Body of pancreas (tissue), 4 donors: ENCODE measurements around the gene ZBTB21. TPM values are rescaled to one million over a fixed set of nuclear protein-coding genes. Genes with fewer than 3 reads are reported as not detected.

Source experiments
- ATAC-seq: fragments of 150-250 bp; one replicate; pipeline ENCODE4 v1.9.1; 2016
- DNase-seq, 4 donors: peaks; one replicate each; pipeline ENCODE4 v3.0.0-alpha.2; 2019
- H3K27ac ChIP-seq, 4 donors: fragments of 200-600 bp; sonication (generic); 1 replicate in 3 of 4; 2 replicates in 1 of 4; pipeline versions ENCODE4 v1.5.1 to v1.6.1; 2016 to 2019; ENCODE audit warnings: mild to moderate bottlenecking in 1 of 4, mixed read lengths in 1 of 4, moderate library complexity in 1 of 4
- H3K27me3 ChIP-seq, 2 donors: fragments of 200-600 bp; sonication (generic); one replicate each; pipeline ENCODE4 v1.6.0; 2016; ENCODE audit warnings: mild to moderate bottlenecking in 1 of 2
- H3K36me3 ChIP-seq, 2 donors: fragments of 200-600 bp; sonication (generic); replicated peaks in 1 of 2; 2 replicates each; pipeline ENCODE4 v1.5.1; 2016; ENCODE audit warnings: low read depth in 2 of 2; ENCODE audit not compliant: insufficient read depth in 1 of 2
- H3K4me1 ChIP-seq: fragments of 200-600 bp; sonication (generic); one replicate; pipeline ENCODE4 v1.6.0; 2016
- H3K4me3 ChIP-seq, 2 donors: fragments of 200-600 bp; sonication (generic); 1 replicate in 1 of 2; 2 replicates in 1 of 2; pipeline ENCODE4 v1.5.1; 2016 to 2019
- H3K9me3 ChIP-seq, 3 donors: fragments of 200-600 bp; sonication (generic); 1 replicate in 2 of 3; 2 replicates in 1 of 3; pipeline ENCODE4 v1.5.1; 2016
- CTCF ChIP-seq, 7 experiments: fragments of 450-650 bp in 4 of 7; fragments of 200-600 bp in 3 of 7; sonication (generic) in 3 of 7; IDR thresholded peaks; one replicate each; pipeline ENCODE4 v1.5.1; 2016 to 2019; ENCODE audit warnings: antibody characterized with exemption in 7 of 7
- POLR2A ChIP-seq, 3 donors: fragments of 450-650 bp; IDR thresholded peaks; one replicate each; pipeline ENCODE4 v1.6.1; 2016; ENCODE audit warnings: antibody characterized with exemption in 3 of 3, mild to moderate bottlenecking in 2 of 3
- WGBS, 2 donors: methylation state at CpG; one replicate each; pipeline ENCODE4 v1.1.5; 2017; 5-methylcytosine and 5-hydroxymethylcytosine counted together
- intact Hi-C: fragments of 100-400 bp; cut with DNase I; formaldehyde crosslinking; loops from one replicate; pipeline ENCODE4 v1.15.1; 2023
- total RNA-seq, 2 donors: library from RNA; depleted of rRNA; stranded (reverse); fragments of >200 nt; gene quantifications; one replicate each; pipeline ENCODE4 v1.1.0, GENCODE V29; 2016

ZBTB21 gene
- total RNA-seq, 2 donors from 2014 or later: 4.2 to 10.2 TPM

GRCh38 chr21:42004406-42005199, 5.6 kb downstream of the ZBTB21 start:
- H3K36me3 ChIP-seq: no peaks in the 10 kb centered on the region
- H3K27ac ChIP-seq: no peak overlapping the region
- H3K27me3 ChIP-seq: no peaks in the 10 kb centered on the region
- no peak for ATAC-seq
- TF ChIP-seq POLR2A (IDR thresholded peaks at IDR 0.05): no peak
- peaks cover 8% of the 10 kb centered on the region for H3K4me1 ChIP-seq
- no peak overlapping the region for H3K4me3 ChIP-seq
- intact Hi-C loops: loop anchor here (10.0 kb wide), 1 partner anchor 50 kb away; the partner anchor contains the start of gene C2CD2
- no peaks in the 10 kb centered on the region for H3K9me3 ChIP-seq
- WGBS, 2 donors: 77 to 84% methylated on average over 5 of the region's 5 CpGs
- no peak for DNase-seq

- H3K9me3 ChIP-seq: no peaks in the 10 kb centered on the region
- intact Hi-C loops: loop anchor here (10.0 kb wide), 1 partner anchor 48 kb away; the partner anchor contains the start of gene C2CD2
- H3K36me3 ChIP-seq: no peaks in the 10 kb centered on the region
- no peaks in the 10 kb centered on the region for H3K27me3 ChIP-seq
- no peak for DNase-seq
- no peak overlapping the region for H3K4me3 ChIP-seq
- no peak overlapping the region for H3K27ac ChIP-seq
- TF ChIP-seq POLR2A (IDR thresholded peaks at IDR 0.05) (no peak), CTCF (IDR thresholded peaks at IDR 0.05) (no peak)
- 75 to 84% methylated on average over 4 of the region's 4 CpGs for WGBS, 2 donors
- no peaks in the 10 kb centered on the region for H3K4me1 ChIP-seq
- no peak for ATAC-seq
These were observed 7.1 kb downstream of the ZBTB21 start for GRCh38 chr21:42003051-42003461.

GRCh38 chr21:42002421-42002958, 7.7 kb downstream of the ZBTB21 start:
- DNase-seq (no peak), ATAC-seq (no peak)
- Histone ChIP-seq H3K27me3 (no peaks in the 10 kb centered on the region), H3K36me3 (no peaks in the 10 kb centered on the region), H3K27ac (no peak overlapping the region), H3K9me3 (no peaks in the 10 kb centered on the region), H3K4me3 (no peak overlapping the region), H3K4me1 (no peaks in the 10 kb centered on the region)
- TF ChIP-seq CTCF (IDR thresholded peaks at IDR 0.05): no peak
- no peak for TF ChIP-seq POLR2A (IDR thresholded peaks at IDR 0.05)
- WGBS, 2 donors: 77% methylated on average over 14 of the region's 14 CpGs
- intact Hi-C loops: loop anchor here (10.0 kb wide), 1 partner anchor 48 kb away; the partner anchor contains the start of gene C2CD2

GRCh38 chr21:42001781-42002180, 8.4 kb downstream of the ZBTB21 start:
- no peaks in the 10 kb centered on the region for H3K36me3 ChIP-seq
- no peak for DNase-seq
- no peak overlapping the region for H3K4me3 ChIP-seq
- no peaks in the 10 kb centered on the region for H3K4me1 ChIP-seq
- no peaks in the 10 kb centered on the region for H3K27me3 ChIP-seq
- ATAC-seq: no peak
- TF ChIP-seq CTCF (IDR thresholded peaks at IDR 0.05) (no peak), POLR2A (IDR thresholded peaks at IDR 0.05) (no peak)
- intact Hi-C loops: loop anchor here (10.0 kb wide), 1 partner anchor 47 kb away; the partner anchor contains the start of gene C2CD2
- WGBS, 2 donors: 82 to 86% methylated on average over 2 of the region's 2 CpGs
- H3K9me3 ChIP-seq: no peaks in the 10 kb centered on the region
- no peak overlapping the region for H3K27ac ChIP-seq

GRCh38 chr21:42000908-42001307, 9.3 kb downstream of the ZBTB21 start:
- H3K36me3 ChIP-seq: no peaks in the 10 kb centered on the region
- no peaks in the 10 kb centered on the region for H3K9me3 ChIP-seq
- H3K4me1 ChIP-seq: no peaks in the 10 kb centered on the region
- intact Hi-C loops: loop anchor here (10.0 kb wide), 1 partner anchor 46 kb away; the partner anchor contains the start of gene C2CD2
- no peak for DNase-seq
- H3K27ac ChIP-seq: no peak overlapping the region
- no peak overlapping the region for H3K4me3 ChIP-seq
- 89 to 92% methylated on average over 4 of the region's 4 CpGs for WGBS, 2 donors
- H3K27me3 ChIP-seq: no peaks in the 10 kb centered on the region
- no peak for TF ChIP-seq CTCF (IDR thresholded peaks at IDR 0.05)
- TF ChIP-seq POLR2A (IDR thresholded peaks at IDR 0.05): no peak
- ATAC-seq: no peak
